PC-9 (cell line): ENCODE measurements around the gene MLIP.

Experiments used
- EZH2 ChIP-seq: fragments of 200-600 bp; sonication (generic); IDR thresholded peaks from 2 replicates; pipeline ENCODE4 v1.8.0; 2017; ENCODE audit warnings: antibody characterized with exemption, low read depth
- TF ChIP-seq, protein P1 (sequence below): fragments of 200-600 bp; sonication (generic); conservative IDR thresholded peaks from 2 replicates; pipeline ENCODE4 v1.6.1; 2017; ENCODE audit warnings: mixed run types, antibody characterized with exemption, mild to moderate bottlenecking, moderate library complexity

DNA sequence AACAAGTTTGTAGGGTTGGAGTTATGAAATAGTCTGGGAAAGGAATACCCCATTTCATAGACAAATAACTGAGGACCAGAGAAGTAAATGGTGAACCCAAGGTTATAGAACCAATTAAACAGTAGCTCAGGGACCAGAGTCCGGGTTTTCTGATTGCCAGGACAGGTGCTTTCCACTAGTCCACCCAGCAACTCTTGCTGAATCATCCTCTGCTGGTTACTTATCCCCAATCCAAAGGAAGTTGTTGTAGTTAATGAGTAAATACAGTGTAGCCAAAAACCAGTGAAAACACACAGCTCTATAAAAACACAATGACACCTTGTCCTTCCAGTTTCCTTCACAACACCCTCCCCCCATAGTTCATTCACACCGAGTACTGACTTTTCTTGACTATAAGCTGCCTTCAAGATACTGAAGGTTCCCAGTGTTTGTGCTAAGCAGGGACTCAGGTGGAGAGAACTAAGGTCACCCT is 196.2 kb downstream of the MLIP start:
- TF ChIP-seq, protein P1, sequence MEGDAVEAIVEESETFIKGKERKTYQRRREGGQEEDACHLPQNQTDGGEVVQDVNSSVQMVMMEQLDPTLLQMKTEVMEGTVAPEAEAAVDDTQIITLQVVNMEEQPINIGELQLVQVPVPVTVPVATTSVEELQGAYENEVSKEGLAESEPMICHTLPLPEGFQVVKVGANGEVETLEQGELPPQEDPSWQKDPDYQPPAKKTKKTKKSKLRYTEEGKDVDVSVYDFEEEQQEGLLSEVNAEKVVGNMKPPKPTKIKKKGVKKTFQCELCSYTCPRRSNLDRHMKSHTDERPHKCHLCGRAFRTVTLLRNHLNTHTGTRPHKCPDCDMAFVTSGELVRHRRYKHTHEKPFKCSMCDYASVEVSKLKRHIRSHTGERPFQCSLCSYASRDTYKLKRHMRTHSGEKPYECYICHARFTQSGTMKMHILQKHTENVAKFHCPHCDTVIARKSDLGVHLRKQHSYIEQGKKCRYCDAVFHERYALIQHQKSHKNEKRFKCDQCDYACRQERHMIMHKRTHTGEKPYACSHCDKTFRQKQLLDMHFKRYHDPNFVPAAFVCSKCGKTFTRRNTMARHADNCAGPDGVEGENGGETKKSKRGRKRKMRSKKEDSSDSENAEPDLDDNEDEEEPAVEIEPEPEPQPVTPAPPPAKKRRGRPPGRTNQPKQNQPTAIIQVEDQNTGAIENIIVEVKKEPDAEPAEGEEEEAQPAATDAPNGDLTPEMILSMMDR: no peak
- TF ChIP-seq EZH2: no peak
